ENCODE measurements around the gene ZNF827.

Gene ZNF827

GRCh38 chr4:145934434-145935047, 4.1 kb downstream of the ZNF827 start:
- no peak for DNase-seq

- DNase-seq, result no peak
Measured at GRCh38 chr4:145933134-145933533, 5.5 kb downstream of the ZNF827 start.

- DNase-seq, result no peak
Measured at GRCh38 chr4:145931403-145931802, 7.2 kb downstream of the ZNF827 start.

GRCh38 chr4:145930592-145930991, 8.0 kb downstream of the ZNF827 start:
- no peak for DNase-seq

- DNase-seq, result no peak
Measured at GRCh38 chr4:145929415-145930178, 9.0 kb downstream of the ZNF827 start.

GRCh38 chr4:145928748-145929147, 9.9 kb downstream of the ZNF827 start:
- no peak for DNase-seq

- DNase-seq, result no peak
Measured at GRCh38 chr4:145927030-145927429, 11.6 kb downstream of the ZNF827 start.

- no peak for DNase-seq
Measured at GRCh38 chr4:145921231-145921630, 17.4 kb downstream of the ZNF827 start.

GRCh38 chr4:145920205-145920604, 18.4 kb downstream of the ZNF827 start:
- no peak for DNase-seq

GRCh38 chr4:145912376-145912775, 26.2 kb downstream of the ZNF827 start:
- DNase-seq, result no peak

- DNase-seq, result no peak
Measured at GRCh38 chr4:145909773-145910172, 28.9 kb downstream of the ZNF827 start.

- no peak for DNase-seq
Measured at GRCh38 chr4:145909281-145909715, 29.3 kb downstream of the ZNF827 start.

- no peak for DNase-seq
Measured at GRCh38 chr4:145907812-145908211, 30.8 kb downstream of the ZNF827 start.

GRCh38 chr4:145907390-145907789, 31.2 kb downstream of the ZNF827 start:
- no peak for DNase-seq

- no peak for DNase-seq
Measured at GRCh38 chr4:145904413-145905177, 34.0 kb downstream of the ZNF827 start.

- DNase-seq, result no peak
Measured at GRCh38 chr4:145902522-145902921, 36.1 kb downstream of the ZNF827 start.

- no peak for DNase-seq
Measured at GRCh38 chr4:145899886-145900460, 38.6 kb downstream of the ZNF827 start.

GRCh38 chr4:145898926-145899531, 39.6 kb downstream of the ZNF827 start:
- DNase-seq, result no peak

- DNase-seq, result no peak
Measured at GRCh38 chr4:145898466-145898865, 40.2 kb downstream of the ZNF827 start.

GRCh38 chr4:145895056-145895455, 43.6 kb downstream of the ZNF827 start:
- no peak for DNase-seq

- no peak for DNase-seq
Measured at GRCh38 chr4:145891958-145892357, 46.7 kb downstream of the ZNF827 start.

- DNase-seq, result no peak
Measured at GRCh38 chr4:145890689-145891088, 47.9 kb downstream of the ZNF827 start.

- DNase-seq, result no peak
Measured at GRCh38 chr4:145888393-145888792, 50.2 kb downstream of the ZNF827 start.

Measured in activated T-cell treated with anti-CD3 and anti-CD28 coated beads for 4 hours (primary cell).